ENCODE results near the gene SCAMP2. TPM values are rescaled to one million over a fixed set of nuclear protein-coding genes. Genes with fewer than 3 reads are reported as not detected.

Gene SCAMP2
- total RNA-seq, 1 experiment from 2014 or later = 55.8 TPM

GRCh38 chr15:74808840-74809229, 64.3 kb downstream of the SCAMP2 start:
- TF ChIP-seq CTCF (IDR thresholded peaks at IDR 0.05 in 2 of 3, conservative IDR thresholded peaks at IDR 0.05 in 1 of 3; ENCODE audit: borderline replicate concordance in 1 of 3, insufficient read depth in 1 of 3, low read depth in 2 of 3, low read length in 2 of 3) (peak in 2 of 3 experiments; percentile 32 to 41; a peak in 3 of 6 replicates), ATF3 (IDR thresholded peaks at IDR 0.05) (no peak)
- no peak overlapping the region for H3K4me3 ChIP-seq (replicated peaks in 1 of 2; ENCODE audit: low read depth in 1 of 2, low read length in 2 of 2)
- H3K9me3 ChIP-seq (ENCODE audit: control insufficient read depth in 1 of 2, insufficient read depth in 1 of 2, low read depth in 1 of 2, low read length in 2 of 2) = no peaks in the 10 kb centered on the region
- peaks cover 7 to 26% of the 10 kb centered on the region in 2 experiments; a peak in 3 of 4 replicates for H3K4me1 ChIP-seq (ENCODE audit: control insufficient read depth in 1 of 2, insufficient read depth in 2 of 2, low read length in 2 of 2)
- ChIA-PET POLR2A (no interaction called here), CTCF (interaction anchor here (1.3 kb wide), 1 partner anchor 40 kb away, joined by 3 read pairs; no protein-coding TSS in a partner anchor), RAD21 (ENCODE audit: low non-redundant PET in 1 of 2, low total read pairs in 2 of 2, uncharacterized antibody in 2 of 2, unreplicated experiment in 2 of 2) (no interaction called here)
- H3K36me3 ChIP-seq (ENCODE audit: control insufficient read depth in 1 of 2, insufficient read depth in 2 of 2, low read length in 2 of 2) = peaks cover 0 to 4% of the 10 kb centered on the region in 2 experiments; a peak in 2 of 4 replicates
- H3K27ac ChIP-seq (ENCODE audit: low read depth, low read length) = no peak overlapping the region
- peak; percentile 59; the same call in 1 of the 2 replicates for ATAC-seq
- H3K4me2 ChIP-seq (ENCODE audit: low read length) = peak overlapping the region; percentile 35; the same call in 1 of the 2 replicates
- no peaks in the 10 kb centered on the region for H3K9me2 ChIP-seq (ENCODE audit: insufficient read depth)
- intact Hi-C loops (cut with micrococcal nuclease) = no loop called here
- no peak for DNase-seq (ENCODE audit: low read depth, low spot score)
- H4K20me1 ChIP-seq (ENCODE audit: insufficient read depth) = no peaks in the 10 kb centered on the region
- BruUV-seq (replicated peaks) = no TSS peak
- no peaks in the 10 kb centered on the region for H3K27me3 ChIP-seq (ENCODE audit: insufficient read depth, low read length)
- H2AFZ ChIP-seq (ENCODE audit: low read depth, low read length, poor library complexity, severe bottlenecking) = no peak overlapping the region
- H3K9ac ChIP-seq (ENCODE audit: low read length) = no peak overlapping the region
- H3K79me2 ChIP-seq (ENCODE audit: insufficient read depth, low read length) = no peaks in the 10 kb centered on the region

GRCh38 chr15:74808078-74808839, 64.9 kb downstream of the SCAMP2 start:
- Histone ChIP-seq H4K20me1 (ENCODE audit: insufficient read depth) (no peaks in the 10 kb centered on the region), H3K4me3 (replicated peaks in 1 of 2; ENCODE audit: low read depth in 1 of 2, low read length in 2 of 2) (no peak overlapping the region), H3K79me2 (ENCODE audit: insufficient read depth, low read length) (no peaks in the 10 kb centered on the region), H3K36me3 (ENCODE audit: control insufficient read depth in 1 of 2, insufficient read depth in 2 of 2, low read length in 2 of 2) (peaks cover 6 to 9% of the 10 kb centered on the region in 2 experiments; a peak in 2 of 4 replicates), H3K27ac (ENCODE audit: low read depth, low read length) (no peak overlapping the region), H3K9me2 (ENCODE audit: insufficient read depth) (no peaks in the 10 kb centered on the region), H3K27me3 (ENCODE audit: insufficient read depth, low read length) (no peaks in the 10 kb centered on the region), H2AFZ (ENCODE audit: low read depth, low read length, poor library complexity, severe bottlenecking) (no peak overlapping the region), H3K4me2 (ENCODE audit: low read length) (peak overlapping the region; percentile 35; the same call in 1 of the 2 replicates), H3K9ac (ENCODE audit: low read length) (no peak overlapping the region), H3K4me1 (ENCODE audit: control insufficient read depth in 1 of 2, insufficient read depth in 2 of 2, low read length in 2 of 2) (peaks cover 7 to 20% of the 10 kb centered on the region in 2 experiments; a peak in 3 of 4 replicates), H3K9me3 (ENCODE audit: control insufficient read depth in 1 of 2, insufficient read depth in 1 of 2, low read depth in 1 of 2, low read length in 2 of 2) (no peaks in the 10 kb centered on the region)
- ATAC-seq = peak; percentile 39; the same call in 1 of the 2 replicates
- DNase-seq (ENCODE audit: low read depth, low spot score) = no peak
- RAD21 ChIA-PET (ENCODE audit: low non-redundant PET in 1 of 2, low total read pairs in 2 of 2, uncharacterized antibody in 2 of 2, unreplicated experiment in 2 of 2) = interaction anchor here in 1 of 2 experiments (0.5 kb wide), 1 partner anchor 73 kb away, joined by 3 read pairs; no protein-coding TSS in a partner anchor
- POLR2A ChIA-PET = interaction anchor here (0.6 kb wide), 1 partner anchor 948 kb away, joined by 4 read pairs; no protein-coding TSS in a partner anchor
- intact Hi-C loops (cut with micrococcal nuclease) = no loop called here
- CTCF ChIA-PET = interaction anchor here (1.1 to 1.3 kb wide), 3 partner anchors 9 to 39 kb away, joined by 3 read pairs; no protein-coding TSS in a partner anchor
- no TSS peak for BruUV-seq (replicated peaks)
- TF ChIP-seq FOSL1 (IDR thresholded peaks at IDR 0.05; ENCODE audit: low read depth) = no peak
- no peak for TF ChIP-seq EGR1 (IDR thresholded peaks at IDR 0.05; ENCODE audit: low read depth)
- no peak for TF ChIP-seq TCF7L2 (IDR thresholded peaks at IDR 0.05; ENCODE audit: borderline replicate concordance, extremely low read depth, insufficient read depth, insufficient read length)
- no peak for TF ChIP-seq ELF1 (IDR thresholded peaks at IDR 0.05; ENCODE audit: borderline replicate concordance, low read depth)
- TF ChIP-seq SIN3A (IDR thresholded peaks at IDR 0.05; ENCODE audit: low read depth) = no peak
- TF ChIP-seq MAX (IDR thresholded peaks at IDR 0.05) = no peak
- no peak for TF ChIP-seq JUND (IDR thresholded peaks at IDR 0.05)
- TF ChIP-seq EZH2phosphoT487 (IDR thresholded peaks at IDR 0.05; ENCODE audit: borderline replicate concordance) = no peak
- TF ChIP-seq POLR2AphosphoS5 (IDR thresholded peaks at IDR 0.05; ENCODE audit: low read depth, low read length) = no peak
- TF ChIP-seq ZFX (IDR thresholded peaks at IDR 0.05) = no peak
- no peak for TF ChIP-seq ZNF274 (IDR thresholded peaks at IDR 0.05; ENCODE audit: low read depth, low read length)
- no peak for TF ChIP-seq SRF (IDR thresholded peaks at IDR 0.05; ENCODE audit: low read depth)
- TF ChIP-seq ZBTB33 (IDR thresholded peaks at IDR 0.05; ENCODE audit: extremely low read depth, insufficient replicate concordance, low read length) = no peak

Data from HCT116 (cell line).